GM19239 (cell line): ENCODE data around the gene SMCO1.
"Not testable (repeated sequence)": the region's sequence is repeated elsewhere in the genome, so short reads cannot be mapped to it uniquely, and the experiment has no call there.

Experiments used
- DNase-seq: peaks from one replicate; pipeline ENCODE4 v3.0.0; 2011; ENCODE audit warnings: low spot score; ENCODE audit not compliant: insufficient read length
- FAIRE-seq: peaks from 2 replicates; lab custom pipeline; 2011; peaks lifted over from hg19 to GRCh38; lab: Jason Lieb, UNC

The SMCO1 gene

GRCh38 chr3:196524527-196524926 is 9.4 kb upstream of the SMCO1 start:
- no peak for DNase-seq
- no peak for FAIRE-seq

GRCh38 chr3:196523841-196524240 is 8.7 kb upstream of the SMCO1 start:
- DNase-seq, result no peak
- no peak for FAIRE-seq

GRCh38 chr3:196521291-196521690 is 6.1 kb upstream of the SMCO1 start:
- not testable (repeated sequence) for FAIRE-seq, DNase-seq

- no peak for FAIRE-seq
- DNase-seq, result no peak
These were observed 4.6 kb upstream of the SMCO1 start for GRCh38 chr3:196519718-196520082.

- DNase-seq (no peak), FAIRE-seq (peak; percentile 26)
These were observed 4.0 kb upstream of the SMCO1 start for GRCh38 chr3:196518966-196519717.

- DNase-seq (no peak), FAIRE-seq (no peak)
These were observed 2.8 kb upstream of the SMCO1 start for GRCh38 chr3:196517919-196518318.

GRCh38 chr3:196517162-196517800 is 2.1 kb upstream of the SMCO1 start:
- no peak for DNase-seq
- FAIRE-seq, result no peak

GRCh38 chr3:196514350-196514716 is 813 bp downstream of the SMCO1 start:
- DNase-seq (no peak), FAIRE-seq (no peak)

GRCh38 chr3:196513697-196514349 is 1.3 kb downstream of the SMCO1 start:
- DNase-seq, result no peak
- FAIRE-seq, result no peak

GRCh38 chr3:196511646-196512425 is 3.3 kb downstream of the SMCO1 start:
- not testable (repeated sequence) for DNase-seq, FAIRE-seq

GRCh38 chr3:196511108-196511507 is 4.0 kb downstream of the SMCO1 start:
- not testable (repeated sequence) for DNase-seq, FAIRE-seq

GRCh38 chr3:196506687-196507086 is 8.5 kb downstream of the SMCO1 start:
- FAIRE-seq (no peak), DNase-seq (no peak)

GRCh38 chr3:196504556-196504955 is 10.6 kb downstream of the SMCO1 start:
- DNase-seq, result no peak
- no peak for FAIRE-seq

GRCh38 chr3:196504077-196504398 is 11.1 kb downstream of the SMCO1 start:
- DNase-seq, FAIRE-seq: not testable (repeated sequence)

- peak; percentile 84 for DNase-seq
- FAIRE-seq, result peak; percentile 85
These were observed 11.7 kb downstream of the SMCO1 start, which contains the start of gene RNF168 for GRCh38 chr3:196503196-196504076. RNF168 (minus strand) TSS chr3:196503768; CDS start chr3:196503173, 595 bp downstream.

- DNase-seq (no peak), FAIRE-seq (peak; percentile 8)
These were observed 12.4 kb downstream of the SMCO1 start for GRCh38 chr3:196502775-196503195.

GRCh38 chr3:196501316-196502044 is 13.7 kb downstream of the SMCO1 start:
- DNase-seq (no peak), FAIRE-seq (no peak)

- DNase-seq, result no peak
- no peak for FAIRE-seq
These were observed 15.2 kb downstream of the SMCO1 start for GRCh38 chr3:196499807-196500524.
